Right cardiac atrium (tissue), 5 donors: ENCODE results near the gene PHPT1. TPM values are rescaled to one million over a fixed set of nuclear protein-coding genes. Genes with fewer than 3 reads are reported as not detected.

Source experiments
- ATAC-seq, 2 donors: fragments of 200-7000 bp; cut with Tn5 transposase; one replicate each; pipeline versions ENCODE4 v1.8.0 to v1.9.1; 2020; ENCODE audit warnings: moderate library complexity in 2 of 2, mild to moderate bottlenecking in 1 of 2
- DNase-seq, 3 donors: peaks; one replicate each; pipeline ENCODE4 v3.0.0-alpha.2; 2020
- H3K27ac ChIP-seq: one replicate; pipeline ENCODE4 v1.5.1; 2013; ENCODE audit warnings: mild to moderate bottlenecking, low read length, control low read depth, moderate library complexity
- H3K27me3 ChIP-seq: one replicate; pipeline ENCODE4 v1.6.1; 2013; ENCODE audit not compliant: control insufficient read depth, insufficient read depth
- H3K4me1 ChIP-seq: one replicate; pipeline ENCODE4 v1.6.1; 2013; ENCODE audit warnings: low read length; ENCODE audit not compliant: control insufficient read depth, insufficient read depth
- H3K4me3 ChIP-seq: one replicate; pipeline ENCODE4 v1.5.1; 2013; ENCODE audit warnings: low read length, control low read depth
- H3K9me3 ChIP-seq: one replicate; pipeline ENCODE4 v1.6.1; 2013; ENCODE audit warnings: low read length; ENCODE audit not compliant: control insufficient read depth
- WGBS: extraction: QIAGEN DNeasy Blood & Tissue Kit; methylation state at CpG from one replicate; pipeline ENCODE4 v1.1.7; 2013; 5-methylcytosine and 5-hydroxymethylcytosine counted together
- intact Hi-C, 4 donors: fragments of 100-400 bp; cut with DNase I; formaldehyde crosslinking; loops; one replicate each; pipeline versions ENCODE4 v1.11.0 to v1.14.0; 2022 to 2023
- polyA plus RNA-seq: library from polyadenylated mRNA; stranded (reverse); fragments of 200-250 nt; gene quantifications from one replicate; pipeline ENCODE4 v1.2.3, GENCODE V29; 2013
- total RNA-seq, 4 donors: library from RNA; stranded (reverse); fragmentation: NEBNext Ultra II Directional; extraction: Animal tissue kit (Norgen Biotek cat#: 25700); gene quantifications; one replicate each; pipeline ENCODE4 v1.2.1, GENCODE V29; 2021
- donor health status: healthy with polysubstance abuse.
- donor health status: DM: no; HTN: yes; CAD: no.
- donor health status: DM: no; HTN: no; CAD: no.
- donor health status: DM: no; HTN: yes; CAD: no; lungs with severe emphysema.
- donor health status: DM: yes; HTN: yes; CAD: no.

Gene PHPT1
- total and polyA plus RNA-seq, 5 donors: 176 to 329 (median 205) TPM

DNA sequence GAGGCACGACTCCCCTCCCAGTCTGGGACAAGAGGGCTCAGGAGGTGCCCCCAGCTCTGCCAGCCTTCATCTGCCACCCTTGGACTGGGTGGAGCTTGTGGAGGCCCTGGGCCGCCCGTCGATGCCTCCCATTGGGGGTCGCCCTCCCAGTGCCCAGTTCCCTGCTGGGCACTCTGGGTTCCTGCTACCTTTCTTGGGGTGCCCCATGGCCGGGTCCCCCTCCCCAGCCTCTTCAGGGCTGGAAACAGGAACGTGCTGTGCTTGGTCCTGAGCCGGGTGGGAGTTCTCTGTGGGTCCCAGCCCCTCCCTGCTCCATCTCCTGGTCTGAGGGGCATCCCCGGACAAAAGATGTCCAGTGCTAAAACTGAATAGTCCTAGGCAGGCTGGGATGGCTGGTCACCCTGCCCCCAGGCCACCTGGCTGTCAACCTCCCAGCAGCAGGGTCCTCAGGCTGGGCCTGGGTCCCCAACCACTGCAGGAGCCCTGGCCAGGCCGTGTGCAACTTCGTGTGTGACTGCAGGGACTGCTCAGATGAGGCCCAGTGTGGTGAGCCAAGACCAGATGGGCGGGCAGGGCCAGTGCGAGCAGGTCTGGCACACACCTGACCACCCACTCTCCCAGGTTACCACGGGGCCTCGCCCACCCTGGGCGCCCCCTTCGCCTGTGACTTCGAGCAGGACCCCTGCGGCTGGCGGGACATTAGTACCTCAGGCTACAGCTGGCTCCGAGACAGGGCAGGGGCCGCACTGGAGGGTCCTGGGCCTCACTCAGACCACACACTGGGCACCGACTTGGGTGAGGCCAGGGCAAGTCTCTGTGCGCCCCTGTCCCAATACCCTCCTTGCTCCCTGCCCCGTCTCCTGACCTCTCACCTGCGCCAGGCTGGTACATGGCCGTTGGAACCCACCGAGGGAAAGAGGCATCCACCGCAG lies 3.7 kb downstream of the PHPT1 start:
- 85% methylated on average over 29 of the region's 29 CpGs for WGBS
- DNase-seq: peak; percentile 11 to 55 (median 51)
- H3K27ac ChIP-seq: no peak overlapping the region

DNA sequence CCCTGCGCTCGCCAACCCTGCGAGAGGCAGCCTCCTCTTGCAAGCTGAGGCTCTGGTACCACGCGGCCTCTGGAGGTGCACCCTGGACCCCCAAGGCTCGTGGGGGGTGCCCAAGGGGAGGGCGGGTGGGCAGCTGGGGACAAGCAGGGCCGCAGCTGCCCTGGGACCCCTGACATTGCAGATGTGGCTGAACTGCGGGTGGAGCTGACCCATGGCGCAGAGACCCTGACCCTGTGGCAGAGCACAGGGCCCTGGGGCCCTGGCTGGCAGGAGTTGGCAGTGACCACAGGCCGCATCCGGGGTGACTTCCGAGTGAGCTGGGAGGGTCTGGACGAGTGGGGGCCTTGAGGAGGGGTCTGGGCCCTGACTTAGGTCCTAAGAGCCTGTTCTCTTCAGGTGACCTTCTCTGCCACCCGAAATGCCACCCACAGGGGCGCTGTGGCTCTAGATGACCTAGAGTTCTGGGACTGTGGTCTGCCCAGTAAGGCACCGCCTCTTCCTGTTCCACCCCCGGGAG lies 4.4 kb downstream of the PHPT1 start:
- no peak overlapping the region for H3K27ac ChIP-seq
- ATAC-seq (no peak), DNase-seq (peak in 2 of 3 donors; percentile 49 to 60)
- H3K9me3 ChIP-seq: no peaks in the 10 kb centered on the region
- 87% methylated on average over 18 of the region's 18 CpGs for WGBS
- H3K4me3 ChIP-seq: no peak overlapping the region
- H3K4me1 ChIP-seq: peaks cover 2% of the 10 kb centered on the region
- H3K27me3 ChIP-seq: no peaks in the 10 kb centered on the region
- intact Hi-C loops: loop anchor here in 1 of 4 donors (10.0 kb wide), 1 partner anchor 91 kb away; the partner anchor contains the start of genes C8G and FBXW5

More for the DNA sequence above, 3.7 kb downstream of the PHPT1 start:
- H3K4me3 ChIP-seq: no peak overlapping the region
- intact Hi-C loops: loop anchor here in 1 of 4 donors (10.0 kb wide), 1 partner anchor 92 kb away; the partner anchor contains the start of genes C8G and FBXW5
- H3K4me1 ChIP-seq: peaks cover 2% of the 10 kb centered on the region
- H3K27me3 ChIP-seq: no peaks in the 10 kb centered on the region
- no peaks in the 10 kb centered on the region for H3K9me3 ChIP-seq
- ATAC-seq: no peak

DNA sequence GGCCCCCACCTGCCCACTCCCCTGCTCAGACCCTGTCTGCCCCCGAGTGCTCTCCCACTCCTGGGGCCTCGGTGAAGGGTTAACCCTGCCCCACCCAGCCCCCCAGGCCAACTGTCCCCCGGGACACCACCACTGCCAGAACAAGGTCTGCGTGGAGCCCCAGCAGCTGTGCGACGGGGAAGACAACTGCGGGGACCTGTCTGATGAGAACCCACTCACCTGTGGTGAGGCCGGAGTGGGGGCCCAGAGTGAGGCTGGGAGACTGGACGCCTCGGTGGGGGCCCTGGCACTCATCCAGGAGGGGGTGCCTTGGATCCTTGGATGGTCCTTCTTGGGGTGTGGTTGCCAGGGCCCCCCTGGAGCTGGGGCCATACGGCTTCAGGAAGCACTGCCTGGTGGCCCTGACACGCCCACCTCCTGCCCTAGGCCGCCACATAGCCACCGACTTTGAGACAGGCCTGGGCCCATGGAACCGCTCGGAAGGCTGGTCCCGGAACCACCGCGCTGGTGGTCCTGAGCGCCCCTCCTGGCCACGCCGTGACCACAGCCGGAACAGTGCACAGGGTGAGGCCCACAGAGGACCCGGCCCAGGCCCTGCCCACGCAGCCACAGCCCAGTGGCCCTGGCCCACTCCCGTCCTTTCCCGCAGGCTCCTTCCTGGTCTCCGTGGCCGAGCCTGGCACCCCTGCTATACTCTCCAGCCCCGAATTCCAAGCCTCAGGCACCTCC lies 5.1 kb downstream of the PHPT1 start:
- no peak overlapping the region for H3K27ac ChIP-seq
- no peak for ATAC-seq
- DNase-seq: peak; percentile 31 to 77 (median 58)
- H3K27me3 ChIP-seq: no peaks in the 10 kb centered on the region
- H3K9me3 ChIP-seq: no peaks in the 10 kb centered on the region
- WGBS: 74% methylated on average over 30 of the region's 30 CpGs
- peaks cover 2% of the 10 kb centered on the region for H3K4me1 ChIP-seq
- intact Hi-C loops: loop anchor here in 1 of 4 donors (10.0 kb wide), 1 partner anchor 91 kb away; the partner anchor contains the start of genes C8G and FBXW5
- no peak overlapping the region for H3K4me3 ChIP-seq

DNA sequence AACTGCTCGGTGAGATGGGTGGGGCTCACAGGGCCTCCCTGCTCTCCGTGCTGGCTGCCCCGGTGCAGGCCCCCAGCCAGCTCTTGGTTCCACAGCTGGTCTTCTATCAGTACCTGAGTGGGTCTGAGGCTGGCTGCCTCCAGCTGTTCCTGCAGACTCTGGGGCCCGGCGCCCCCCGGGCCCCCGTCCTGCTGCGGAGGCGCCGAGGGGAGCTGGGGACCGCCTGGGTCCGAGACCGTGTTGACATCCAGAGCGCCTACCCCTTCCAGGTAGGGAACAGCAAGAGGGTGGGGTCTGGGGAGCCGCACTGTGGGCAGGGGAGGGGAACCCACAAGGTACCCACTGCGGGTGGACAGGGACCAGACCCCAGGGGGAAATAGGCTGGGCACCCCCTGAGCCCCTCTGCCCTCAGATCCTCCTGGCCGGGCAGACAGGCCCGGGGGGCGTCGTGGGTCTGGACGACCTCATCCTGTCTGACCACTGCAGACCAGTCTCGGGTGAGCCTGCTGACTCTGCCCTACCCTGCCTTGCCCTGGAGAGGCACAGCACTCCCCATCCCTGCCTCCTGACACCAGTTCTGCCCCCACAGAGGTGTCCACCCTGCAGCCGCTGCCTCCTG lies 5.7 kb downstream of the PHPT1 start:
- DNase-seq: peak in 2 of 3 donors; percentile 35 to 63
- intact Hi-C loops: loop anchor here in 2 of 4 donors (5.0 to 10.0 kb wide), 2 partner anchors 53 to 90 kb away; partner anchors contain the start of genes C8G (in 1 of the 2) and FBXW5 (in 1 of the 2)

DNA sequence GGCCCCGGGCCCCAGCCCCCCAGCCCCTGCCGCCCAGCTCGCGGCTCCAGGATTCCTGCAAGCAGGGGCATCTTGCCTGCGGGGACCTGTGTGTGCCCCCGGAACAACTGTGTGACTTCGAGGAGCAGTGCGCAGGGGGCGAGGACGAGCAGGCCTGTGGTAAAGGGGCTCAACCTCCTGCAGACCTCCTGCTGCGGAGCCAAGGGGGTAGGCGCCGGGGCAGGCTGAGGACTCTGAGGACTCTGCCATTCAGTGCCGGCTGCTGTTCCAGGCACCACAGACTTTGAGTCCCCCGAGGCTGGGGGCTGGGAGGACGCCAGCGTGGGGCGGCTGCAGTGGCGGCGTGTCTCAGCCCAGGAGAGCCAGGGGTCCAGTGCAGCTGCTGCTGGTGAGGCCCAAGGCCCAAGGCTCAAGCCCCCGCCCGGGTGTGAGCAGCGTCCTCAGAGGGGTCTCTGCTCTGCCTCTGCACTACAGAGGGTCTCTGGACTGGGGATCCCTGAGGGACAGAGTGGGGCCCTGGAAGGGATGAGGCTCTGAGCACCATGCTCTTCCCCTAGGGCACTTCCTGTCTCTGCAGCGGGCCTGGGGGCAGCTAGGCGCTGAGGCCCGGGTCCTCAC lies 6.4 kb downstream of the PHPT1 start:
- Histone ChIP-seq H3K9me3 (no peaks in the 10 kb centered on the region), H3K27me3 (no peaks in the 10 kb centered on the region), H3K27ac (no peak overlapping the region), H3K4me1 (no peaks in the 10 kb centered on the region), H3K4me3 (no peak overlapping the region)
- ATAC-seq (no peak), DNase-seq (peak; percentile 30 to 79 (median 68))
- 74% methylated on average over 26 of the region's 26 CpGs for WGBS
- intact Hi-C loops: loop anchor here in 2 of 4 donors (5.0 to 10.0 kb wide), 2 partner anchors 53 to 89 kb away; partner anchors contain the start of genes C8G (in 1 of the 2) and FBXW5 (in 1 of the 2)

More for the DNA sequence above, 5.7 kb downstream of the PHPT1 start:
- H3K4me3 ChIP-seq: no peak overlapping the region
- ATAC-seq: no peak
- H3K27ac ChIP-seq: no peak overlapping the region
- no peaks in the 10 kb centered on the region for H3K9me3 ChIP-seq
- WGBS: 82% methylated on average over 23 of the region's 23 CpGs
- H3K27me3 ChIP-seq: no peaks in the 10 kb centered on the region
- peaks cover 2% of the 10 kb centered on the region for H3K4me1 ChIP-seq

DNA sequence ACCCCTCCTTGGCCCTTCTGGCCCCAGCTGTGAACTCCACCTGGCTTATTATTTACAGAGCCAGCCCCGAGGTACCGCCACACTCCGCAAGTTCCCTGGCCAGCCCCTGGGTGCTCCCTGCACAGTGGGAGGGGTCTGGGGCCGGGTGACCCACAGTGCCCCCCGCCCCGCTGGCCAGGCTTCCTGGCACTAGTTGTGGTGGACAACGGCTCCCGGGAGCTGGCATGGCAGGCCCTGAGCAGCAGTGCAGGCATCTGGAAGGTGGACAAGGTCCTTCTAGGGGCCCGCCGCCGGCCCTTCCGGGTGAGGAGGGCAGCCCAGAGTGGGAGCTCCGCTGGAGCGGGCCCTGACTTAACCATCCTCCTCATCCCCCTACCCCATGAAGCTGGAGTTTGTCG lies 6.9 kb downstream of the PHPT1 start:
- H3K4me1 ChIP-seq: no peaks in the 10 kb centered on the region
- intact Hi-C loops: loop anchor here in 2 of 4 donors (5.0 to 10.0 kb wide), 2 partner anchors 54 to 89 kb away; partner anchors contain the start of genes C8G (in 1 of the 2) and FBXW5 (in 1 of the 2)
- no peaks in the 10 kb centered on the region for H3K9me3 ChIP-seq
- no peak overlapping the region for H3K4me3 ChIP-seq
- DNase-seq: peak in 2 of 3 donors; percentile 50 to 57
- H3K27ac ChIP-seq: no peak overlapping the region
- 70% methylated on average over 15 of the region's 15 CpGs for WGBS
- no peaks in the 10 kb centered on the region for H3K27me3 ChIP-seq
- ATAC-seq: no peak

DNA sequence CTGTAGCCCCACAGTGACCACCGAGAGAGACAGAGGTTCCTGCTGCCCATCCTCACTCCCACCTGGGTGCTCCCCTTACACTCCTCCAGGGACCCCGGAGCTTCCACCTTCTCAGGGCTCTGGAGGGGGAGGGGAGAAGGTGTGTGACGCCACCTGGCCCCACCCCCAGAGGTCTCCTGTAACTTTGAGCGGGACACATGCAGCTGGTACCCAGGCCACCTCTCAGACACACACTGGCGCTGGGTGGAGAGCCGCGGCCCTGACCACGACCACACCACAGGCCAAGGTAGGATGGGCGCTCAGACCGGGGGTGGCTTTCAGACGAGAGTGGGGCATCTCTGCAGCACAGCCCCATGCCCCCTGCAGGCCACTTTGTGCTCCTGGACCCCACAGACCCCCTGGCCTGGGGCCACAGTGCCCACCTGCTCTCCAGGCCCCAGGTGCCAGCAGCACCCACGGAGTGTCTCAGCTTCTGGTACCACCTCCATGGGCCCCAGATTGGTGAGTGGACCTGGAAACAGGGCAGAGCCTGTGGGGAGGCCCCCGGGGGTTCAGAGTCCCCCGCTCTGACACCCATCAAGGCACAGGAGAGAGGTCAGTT lies 7.4 kb downstream of the PHPT1 start:
- no peaks in the 10 kb centered on the region for H3K4me1 ChIP-seq
- no peaks in the 10 kb centered on the region for H3K27me3 ChIP-seq
- H3K4me3 ChIP-seq: no peak overlapping the region
- no peaks in the 10 kb centered on the region for H3K9me3 ChIP-seq
- WGBS: 79% methylated on average over 14 of the region's 14 CpGs
- H3K27ac ChIP-seq: no peak overlapping the region
- no peak for ATAC-seq
- intact Hi-C loops: loop anchor here in 2 of 4 donors (5.0 to 10.0 kb wide), 2 partner anchors 54 to 88 kb away; partner anchors contain the start of genes C8G (in 1 of the 2) and FBXW5 (in 1 of the 2)
- DNase-seq: peak in 2 of 3 donors; percentile 20 to 42

DNA sequence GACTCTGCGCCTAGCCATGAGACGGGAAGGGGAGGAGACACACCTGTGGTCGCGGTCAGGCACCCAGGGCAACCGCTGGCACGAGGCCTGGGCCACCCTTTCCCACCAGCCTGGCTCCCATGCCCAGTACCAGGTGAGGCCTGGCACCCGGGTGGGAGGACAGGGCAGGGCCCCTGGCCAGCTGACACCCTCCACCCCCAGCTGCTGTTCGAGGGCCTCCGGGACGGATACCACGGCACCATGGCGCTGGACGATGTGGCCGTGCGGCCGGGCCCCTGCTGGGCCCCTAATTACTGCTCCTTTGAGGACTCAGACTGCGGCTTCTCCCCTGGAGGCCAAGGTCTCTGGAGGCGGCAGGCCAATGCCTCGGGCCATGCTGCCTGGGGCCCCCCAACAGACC lies 8.0 kb downstream of the PHPT1 start:
- Histone ChIP-seq H3K4me1 (no peaks in the 10 kb centered on the region), H3K27me3 (no peaks in the 10 kb centered on the region), H3K4me3 (no peak overlapping the region), H3K27ac (no peak overlapping the region), H3K9me3 (no peaks in the 10 kb centered on the region)
- WGBS: 88% methylated on average over 19 of the region's 19 CpGs
- DNase-seq (peak; percentile 18 to 56 (median 54)), ATAC-seq (no peak)
- intact Hi-C loops: loop anchor here in 2 of 4 donors (5.0 to 10.0 kb wide), 2 partner anchors 55 to 88 kb away; partner anchors contain the start of genes C8G (in 1 of the 2) and FBXW5 (in 1 of the 2)

DNA sequence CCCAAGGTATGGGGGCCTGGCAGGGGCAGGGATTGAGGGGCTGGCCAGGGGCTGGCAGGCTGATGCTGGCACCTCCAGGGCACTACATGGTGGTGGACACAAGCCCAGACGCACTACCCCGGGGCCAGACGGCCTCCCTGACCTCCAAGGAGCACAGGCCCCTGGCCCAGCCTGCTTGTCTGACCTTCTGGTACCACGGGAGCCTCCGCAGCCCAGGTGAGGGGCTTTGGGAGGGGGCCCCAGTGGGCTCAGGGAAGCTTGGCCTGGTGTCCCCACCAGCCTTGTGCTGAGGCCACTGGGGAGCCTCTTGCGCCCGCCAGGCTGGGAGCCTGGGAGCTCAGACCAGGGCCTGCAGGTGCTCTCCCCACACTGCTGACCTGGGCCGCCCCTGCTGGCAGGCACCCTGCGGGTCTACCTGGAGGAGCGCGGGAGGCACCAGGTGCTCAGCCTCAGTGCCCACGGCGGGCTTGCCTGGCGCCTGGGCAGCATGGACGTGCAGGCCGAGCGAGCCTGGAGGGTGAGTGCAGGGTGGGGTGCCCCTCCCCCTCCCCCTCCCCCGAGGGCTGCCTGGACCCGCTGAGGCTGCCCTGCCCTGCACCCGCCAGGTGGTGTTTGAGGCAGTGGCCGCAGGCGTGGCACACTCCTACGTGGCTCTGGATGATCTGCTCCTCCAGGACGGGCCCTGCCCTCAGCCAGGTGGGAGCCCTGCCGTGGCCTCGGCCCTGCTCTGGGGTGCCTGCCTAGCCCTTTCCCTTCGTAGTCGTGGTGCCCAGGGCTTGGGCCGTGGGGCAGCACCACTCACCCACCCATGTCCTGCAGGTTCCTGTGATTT lies 8.6 kb downstream of the PHPT1 start:
- ATAC-seq: no peak
- no peak overlapping the region for H3K4me3 ChIP-seq
- intact Hi-C loops: loop anchor here in 2 of 4 donors (5.0 to 10.0 kb wide), 2 partner anchors 55 to 87 kb away; partner anchors contain the start of genes C8G (in 1 of the 2) and FBXW5 (in 1 of the 2)
- DNase-seq: peak in 2 of 3 donors; percentile 47 to 56
- H3K27me3 ChIP-seq: no peaks in the 10 kb centered on the region
- H3K27ac ChIP-seq: no peak overlapping the region
- H3K4me1 ChIP-seq: no peaks in the 10 kb centered on the region
- 85% methylated on average over 29 of the region's 29 CpGs for WGBS
- H3K9me3 ChIP-seq: no peaks in the 10 kb centered on the region
